ENCODE data around the gene BDNF.
"Not testable (repeated sequence)": the region's sequence is repeated elsewhere in the genome, so short reads cannot be mapped to it uniquely, and the experiment has no call there.

Gene BDNF

DNA sequence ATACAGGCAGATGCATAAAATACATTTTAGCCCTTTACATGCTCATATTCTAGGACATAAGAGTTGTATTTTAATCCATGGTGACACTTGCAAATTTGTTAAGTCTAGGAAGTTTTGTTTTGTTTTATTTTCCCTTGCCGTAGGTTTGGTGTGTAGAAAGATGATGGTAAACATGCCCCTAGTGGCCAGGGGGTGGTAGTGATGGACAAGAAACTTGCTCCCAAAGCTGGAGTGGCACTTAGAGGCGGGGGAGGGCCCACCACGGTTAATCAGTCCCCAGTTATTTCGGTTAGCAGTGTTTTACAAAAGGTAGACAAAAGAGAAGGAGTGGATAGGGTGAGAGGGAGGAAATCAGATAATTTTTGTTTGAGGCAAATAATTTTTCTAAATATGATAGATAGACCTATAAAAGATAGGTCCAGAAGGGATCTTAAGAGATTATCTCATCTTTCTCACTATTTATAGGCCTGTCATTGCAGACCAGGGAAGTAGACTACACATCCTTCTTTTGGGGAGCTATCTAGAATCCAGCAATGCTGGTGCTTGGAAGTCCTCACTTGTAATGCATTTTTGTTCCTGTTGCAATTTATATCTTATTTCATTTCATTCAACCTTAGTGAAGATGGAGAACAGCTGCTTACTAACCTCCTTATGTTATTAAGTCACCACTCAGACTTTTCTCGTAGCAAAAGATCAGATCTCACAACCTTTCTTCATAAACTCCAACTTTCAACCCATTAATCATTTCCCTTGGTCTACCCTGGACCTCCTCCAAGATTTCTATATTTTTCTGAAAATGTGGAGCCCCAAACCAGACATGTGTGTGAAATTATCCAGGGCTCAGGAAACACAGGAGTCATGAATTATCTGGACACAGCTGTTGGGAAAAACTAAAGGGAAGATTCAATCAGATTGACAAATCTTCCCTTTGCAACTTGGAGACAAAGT lies 5.9 kb upstream of the BDNF start:
- no peak for DNase-seq

DNA sequence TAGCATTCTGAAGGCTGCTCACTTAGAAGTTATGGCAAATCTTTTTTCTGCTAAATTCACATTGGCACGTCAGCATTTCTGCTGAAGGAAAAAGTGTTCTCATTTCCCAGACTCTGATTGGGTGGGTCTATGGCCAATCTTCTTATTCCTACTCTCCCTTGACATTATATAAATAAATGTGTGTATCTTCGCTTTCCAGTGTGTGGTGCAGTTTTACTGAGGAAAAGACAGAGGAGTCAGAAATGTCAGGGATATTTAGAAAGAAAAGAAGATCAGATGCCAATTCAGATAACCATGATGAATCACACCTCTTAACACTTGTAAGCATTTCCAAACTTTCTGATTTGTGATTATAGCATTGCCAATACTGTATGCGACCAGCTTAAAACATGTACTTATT lies 3.2 kb upstream of the BDNF start:
- DNase-seq, result no peak

- DNase-seq, result no peak
These were observed 2.6 kb upstream of the BDNF start for GRCh38 chr11:27702811-27703210.

DNA sequence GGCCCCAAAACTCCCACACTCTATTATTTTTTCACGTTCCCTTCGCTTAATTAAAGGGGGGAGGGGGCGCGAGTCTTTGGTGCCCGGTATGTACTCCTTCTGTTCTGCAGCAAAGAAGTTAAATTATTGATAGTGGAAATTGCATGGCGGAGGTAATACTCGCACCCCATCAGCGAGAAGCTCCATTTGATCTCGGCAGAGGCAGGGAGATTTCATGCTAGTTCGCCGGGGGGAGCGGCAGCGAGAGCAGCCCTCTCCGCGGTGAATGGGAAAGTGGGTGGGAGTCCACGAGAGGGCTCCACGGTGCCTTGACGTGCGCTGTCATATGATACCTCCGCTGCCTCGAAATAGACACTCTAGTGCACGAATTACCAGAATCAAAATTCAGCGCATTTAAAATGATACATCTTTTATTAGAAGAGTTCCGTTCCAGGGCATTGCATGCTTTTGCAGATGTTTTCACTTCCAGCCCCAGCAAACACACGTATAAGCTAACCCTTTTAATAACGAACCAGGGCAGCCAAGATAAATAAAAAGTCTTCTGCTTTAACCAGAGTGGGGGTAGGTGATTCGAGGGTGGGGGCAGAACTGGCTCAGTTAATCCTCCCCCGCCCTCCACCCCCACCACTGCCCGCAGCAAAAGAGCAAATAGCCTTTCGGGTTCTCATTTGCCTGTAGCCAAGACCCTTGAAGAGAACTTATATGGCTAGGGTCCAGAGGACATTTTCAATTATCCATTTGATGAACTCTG lies 1.3 kb upstream of the BDNF start:
- no peak for DNase-seq

GRCh38 chr11:27699926-27700350 lies 317 bp downstream of the BDNF start:
- DNase-seq, result no peak

DNA sequence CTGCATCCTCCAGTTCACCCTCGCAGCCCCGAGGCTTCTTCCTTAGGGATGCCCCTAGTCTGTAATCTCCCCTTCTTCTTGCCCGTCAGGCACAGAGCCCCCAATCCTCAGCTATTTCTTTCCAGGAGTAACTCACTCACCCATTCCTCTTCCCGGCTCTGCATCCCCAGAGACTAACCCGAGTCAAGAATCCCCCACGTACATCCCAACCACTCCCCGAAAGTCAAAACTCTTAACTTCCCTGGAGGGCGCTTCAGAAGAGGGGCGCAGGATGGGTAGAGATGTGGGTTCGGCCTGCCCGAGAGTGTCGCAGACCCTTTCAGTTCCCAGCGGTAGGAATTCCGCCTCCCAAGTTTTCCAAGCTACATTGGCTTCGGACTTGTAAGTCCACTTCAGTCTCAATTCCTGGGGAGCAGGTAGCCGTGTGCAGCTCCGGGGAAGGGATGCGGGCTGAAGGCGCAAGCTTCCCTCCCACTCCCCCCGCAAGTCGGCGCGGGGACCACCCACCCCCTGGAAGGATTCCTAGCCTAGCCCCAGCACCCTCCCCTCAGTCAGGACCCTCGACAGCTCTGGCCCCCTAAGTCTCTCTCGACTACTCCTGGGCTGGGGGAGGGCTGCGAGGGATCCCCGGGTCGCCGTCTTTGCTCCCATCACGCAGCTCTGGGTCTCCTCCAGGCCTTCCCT lies 871 bp downstream of the BDNF start:
- no peak for DNase-seq

DNA sequence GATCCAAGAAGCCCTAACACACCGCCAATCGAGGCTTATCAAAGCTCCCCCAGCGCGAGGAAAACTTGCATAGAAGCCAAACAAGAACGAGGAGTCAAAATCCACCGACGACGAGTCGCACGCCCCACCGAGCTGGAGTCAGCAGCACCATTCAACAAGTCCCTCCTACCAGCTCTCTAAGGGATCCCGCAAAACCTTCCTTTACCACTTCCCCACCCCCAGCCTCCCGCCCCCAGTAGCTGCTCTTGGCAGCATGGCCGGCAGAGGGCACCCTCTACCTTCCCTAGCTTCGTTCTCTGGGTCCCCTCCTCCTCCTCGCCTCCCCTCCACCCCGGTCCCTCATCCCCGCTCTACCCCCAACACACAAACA lies 1.4 kb downstream of the BDNF start:
- DNase-seq, result no peak

GRCh38 chr11:27697679-27698275 lies 2.5 kb downstream of the BDNF start:
- no peak for DNase-seq

GRCh38 chr11:27696961-27697360 lies 3.3 kb downstream of the BDNF start:
- DNase-seq, result no peak

DNA sequence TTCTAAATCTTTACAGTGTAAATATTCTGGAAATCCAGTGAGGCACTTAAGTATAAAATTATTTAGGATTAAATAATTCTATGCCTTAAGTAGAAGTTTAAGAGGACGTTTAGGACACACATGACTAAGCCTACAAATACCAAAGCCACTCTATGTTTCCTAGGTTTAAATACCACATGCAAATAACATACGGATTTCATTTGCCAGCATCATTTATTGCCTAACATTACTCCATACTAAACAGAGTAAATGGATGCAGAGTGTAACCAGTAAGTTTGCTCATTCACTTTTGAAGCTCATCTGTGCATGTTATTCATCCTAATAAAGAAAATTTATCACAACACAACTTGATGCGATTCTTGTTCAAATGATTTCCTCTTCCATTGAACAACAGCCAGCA lies 4.1 kb downstream of the BDNF start:
- DNase-seq, result no peak

DNA sequence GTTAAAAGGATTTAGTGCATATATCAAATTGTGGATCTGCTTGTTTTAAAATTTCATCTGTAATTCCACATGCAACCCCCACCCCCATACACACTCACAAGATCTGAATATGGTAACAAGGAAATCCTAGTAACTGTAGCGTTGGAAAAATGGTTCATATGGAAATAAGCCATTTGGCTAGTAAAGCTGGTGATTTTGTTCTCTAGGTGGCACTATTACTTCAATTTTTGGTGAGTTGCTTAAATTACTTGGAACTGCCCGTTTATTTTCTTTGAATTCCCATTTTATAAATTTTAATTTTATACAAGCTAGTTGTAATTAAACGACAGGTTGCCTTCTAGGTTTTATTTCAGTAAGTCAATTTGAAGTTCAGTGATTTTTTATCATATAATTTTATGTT lies 5.3 kb downstream of the BDNF start:
- DNase-seq, result no peak

GRCh38 chr11:27693398-27693797 lies 6.9 kb downstream of the BDNF start:
- DNase-seq, result no peak

- DNase-seq, result no peak
These were observed 7.5 kb downstream of the BDNF start for GRCh38 chr11:27692781-27693180.

- DNase-seq, result no peak
These were observed 12.2 kb downstream of the BDNF start for GRCh38 chr11:27688076-27688475.

GRCh38 chr11:27681664-27682063 lies 18.6 kb downstream of the BDNF start:
- no peak for DNase-seq

DNA sequence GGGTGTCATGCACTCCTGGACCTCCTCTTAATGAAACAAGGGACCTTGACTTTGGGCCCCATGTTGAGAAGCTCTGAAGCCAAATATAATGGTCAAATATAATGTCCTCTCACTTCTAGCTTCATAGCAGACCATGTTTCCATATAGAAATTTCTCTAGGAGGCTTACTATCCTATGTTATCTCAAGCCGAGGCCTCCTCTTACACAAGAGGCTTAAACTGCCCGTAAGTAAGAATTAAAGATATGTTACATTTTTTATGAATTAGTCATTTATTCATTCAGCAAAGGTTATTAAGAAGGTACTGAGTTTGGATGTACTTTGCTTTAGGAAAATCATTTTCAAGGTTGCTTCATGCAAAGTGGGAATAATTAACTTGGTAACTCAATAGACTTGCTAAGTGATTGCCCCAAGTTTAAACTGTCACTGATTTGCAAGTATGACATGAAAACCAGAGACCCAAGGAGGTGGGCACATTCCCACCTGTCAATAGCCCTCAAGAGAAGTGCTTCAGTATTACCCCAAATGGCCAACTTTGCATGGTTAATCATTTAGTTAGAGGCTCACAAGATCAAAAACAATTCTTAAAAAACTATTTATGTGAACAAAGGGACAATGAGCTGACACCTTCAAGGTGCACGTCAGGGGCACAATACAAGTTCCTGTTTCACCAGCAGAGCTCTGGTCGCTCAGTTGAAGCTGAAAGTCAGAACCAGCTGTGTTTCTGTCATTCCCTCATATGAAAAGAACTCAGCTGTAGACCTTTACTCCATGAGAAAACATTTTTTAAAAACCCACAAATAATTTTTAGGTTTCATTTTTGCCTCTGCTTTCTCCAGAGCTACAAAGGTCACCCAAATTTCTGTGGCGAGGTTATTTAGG lies 20.9 kb downstream of the BDNF start:
- DNase-seq, result no peak

GRCh38 chr11:27678242-27678641 lies 22.0 kb downstream of the BDNF start:
- no peak for DNase-seq

DNA sequence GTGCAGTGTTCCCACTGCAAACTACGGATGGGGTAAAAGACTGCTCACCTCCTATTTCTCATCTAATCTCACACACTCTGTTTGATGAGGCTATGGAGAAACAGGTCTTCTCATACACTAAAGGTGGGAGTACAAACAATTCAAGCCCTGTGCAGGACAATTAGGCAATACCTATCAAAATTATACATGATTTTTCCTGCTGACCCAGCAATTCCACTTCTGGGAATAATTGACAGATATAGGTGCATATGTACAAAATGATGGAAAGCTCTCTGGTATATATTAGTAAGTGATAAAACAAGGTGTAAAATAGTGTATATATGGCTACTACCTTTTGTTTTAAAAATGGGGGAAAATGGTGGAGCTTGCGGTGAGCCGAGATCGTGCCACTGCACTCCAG lies 23.1 kb downstream of the BDNF start:
- no peak for DNase-seq

GRCh38 chr11:27673979-27674663 lies 26.1 kb downstream of the BDNF start:
- DNase-seq, result no peak

DNA sequence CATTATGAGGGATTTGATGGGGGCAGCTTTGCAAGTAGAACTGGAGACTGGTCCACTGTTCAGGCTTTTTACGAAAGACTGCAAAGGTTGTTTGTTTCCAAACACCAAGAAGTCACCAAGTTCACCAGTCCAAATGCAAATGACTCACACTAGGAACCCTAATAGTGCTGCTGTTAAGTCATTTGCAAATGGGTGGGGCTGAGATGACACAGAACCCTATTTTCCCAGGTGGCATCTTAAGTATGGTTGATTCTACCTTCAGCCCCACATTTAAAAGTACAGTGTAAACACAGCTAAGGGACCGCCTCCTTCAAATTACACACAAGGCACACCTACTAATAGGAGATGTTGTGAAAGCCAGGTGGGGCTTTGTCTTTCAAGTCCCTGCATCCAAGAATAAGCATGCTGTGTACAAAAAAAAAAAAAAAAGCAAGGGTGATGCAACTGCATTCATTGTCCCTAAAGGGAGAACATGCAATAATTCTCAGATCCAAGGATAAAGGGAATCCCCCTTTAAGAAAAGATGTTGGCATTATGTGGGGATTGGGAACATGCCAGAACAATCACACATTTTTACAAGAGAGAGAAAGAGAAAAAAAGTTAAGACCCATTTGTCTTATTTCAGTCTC lies 27.3 kb downstream of the BDNF start:
- no peak for DNase-seq

GRCh38 chr11:27665508-27666101 lies 34.6 kb downstream of the BDNF start:
- DNase-seq, result not testable (repeated sequence)
